Measurements from ENCODE around the gene GABRP.

GRCh38 chr5:170752257-170753215, 31.0 kb upstream of the GABRP start:
- TF ChIP-seq CTCF (IDR thresholded peaks at IDR 0.05) (no peak), POLR2A (IDR thresholded peaks at IDR 0.05) (no peak)

All from uterus (tissue), 2 donors.